ENCODE data around the gene ZNRF3.

The ZNRF3 gene

DNA sequence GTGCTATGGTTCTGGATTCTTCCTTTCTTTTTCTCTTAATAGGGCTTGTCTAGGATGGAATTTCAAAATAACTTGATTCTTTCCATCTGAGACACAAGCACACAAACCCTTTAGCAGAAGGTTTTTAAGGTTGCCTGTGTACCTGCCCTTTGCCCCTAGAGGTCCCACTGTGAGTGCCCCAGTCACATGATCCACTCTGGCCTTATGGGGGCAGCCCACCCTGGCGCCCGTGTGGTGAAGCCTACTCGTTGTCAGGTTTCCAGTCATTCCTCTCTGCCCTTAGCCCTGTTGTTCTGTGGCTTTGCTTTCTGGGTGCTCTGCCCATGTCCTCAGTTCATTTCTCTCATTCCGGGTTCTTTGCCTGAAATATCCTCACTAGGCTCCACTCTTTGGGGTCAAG lies 51.8 kb downstream of the ZNRF3 start:
- H3K4me3 ChIP-seq (ENCODE audit: low read depth, low read length) = no peak overlapping the region
- TF ChIP-seq, protein P1, sequence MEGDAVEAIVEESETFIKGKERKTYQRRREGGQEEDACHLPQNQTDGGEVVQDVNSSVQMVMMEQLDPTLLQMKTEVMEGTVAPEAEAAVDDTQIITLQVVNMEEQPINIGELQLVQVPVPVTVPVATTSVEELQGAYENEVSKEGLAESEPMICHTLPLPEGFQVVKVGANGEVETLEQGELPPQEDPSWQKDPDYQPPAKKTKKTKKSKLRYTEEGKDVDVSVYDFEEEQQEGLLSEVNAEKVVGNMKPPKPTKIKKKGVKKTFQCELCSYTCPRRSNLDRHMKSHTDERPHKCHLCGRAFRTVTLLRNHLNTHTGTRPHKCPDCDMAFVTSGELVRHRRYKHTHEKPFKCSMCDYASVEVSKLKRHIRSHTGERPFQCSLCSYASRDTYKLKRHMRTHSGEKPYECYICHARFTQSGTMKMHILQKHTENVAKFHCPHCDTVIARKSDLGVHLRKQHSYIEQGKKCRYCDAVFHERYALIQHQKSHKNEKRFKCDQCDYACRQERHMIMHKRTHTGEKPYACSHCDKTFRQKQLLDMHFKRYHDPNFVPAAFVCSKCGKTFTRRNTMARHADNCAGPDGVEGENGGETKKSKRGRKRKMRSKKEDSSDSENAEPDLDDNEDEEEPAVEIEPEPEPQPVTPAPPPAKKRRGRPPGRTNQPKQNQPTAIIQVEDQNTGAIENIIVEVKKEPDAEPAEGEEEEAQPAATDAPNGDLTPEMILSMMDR (IDR thresholded peaks at IDR 0.05; ENCODE audit: low read depth, low read length) = no peak

DNA sequence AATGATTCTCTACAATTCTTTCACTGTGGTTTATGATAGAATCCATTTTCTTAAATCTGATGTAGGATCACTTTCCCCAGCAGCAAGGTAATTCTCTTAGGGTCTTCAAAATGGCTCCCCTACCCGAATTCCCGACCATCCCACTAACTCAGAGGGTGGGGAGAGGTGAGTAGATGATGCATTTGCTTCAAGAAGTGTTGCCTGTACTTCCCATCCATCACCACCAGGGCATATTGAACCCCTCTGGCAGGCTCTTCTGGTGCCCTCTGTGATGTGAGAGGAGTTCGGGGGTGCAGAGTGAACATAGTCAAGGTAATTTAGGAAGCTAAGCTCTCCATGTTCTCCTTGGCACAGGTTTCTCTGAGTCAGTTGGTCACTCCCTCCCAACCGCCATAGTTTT lies 52.3 kb downstream of the ZNRF3 start:
- no peak overlapping the region for H3K4me3 ChIP-seq (ENCODE audit: low read depth, low read length)
- TF ChIP-seq, protein P1 (IDR thresholded peaks at IDR 0.05; ENCODE audit: low read depth, low read length) = peak; percentile 38

DNA sequence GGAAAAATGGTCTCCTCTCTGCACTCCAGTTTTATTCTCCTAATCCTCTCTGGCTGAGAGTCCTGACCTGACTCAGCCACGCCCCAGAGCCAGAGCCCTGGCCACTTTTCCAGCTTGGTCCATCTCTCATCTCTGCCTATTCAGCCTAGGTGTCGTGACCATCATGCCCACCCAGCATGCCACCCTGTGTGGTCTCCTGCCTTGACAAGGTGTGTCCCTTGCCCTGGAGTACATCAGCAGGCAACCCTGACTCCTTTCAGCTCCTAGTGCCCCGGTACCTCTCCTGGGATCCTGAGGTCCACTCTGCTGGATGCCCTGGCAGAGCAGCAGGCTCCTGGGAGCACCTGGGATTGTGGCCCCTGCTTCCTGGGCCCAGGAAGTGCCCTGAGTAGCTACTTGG lies 52.8 kb downstream of the ZNRF3 start:
- TF ChIP-seq, protein P1 (IDR thresholded peaks at IDR 0.05; ENCODE audit: low read depth, low read length) = no peak
- no peak overlapping the region for H3K4me3 ChIP-seq (ENCODE audit: low read depth, low read length)

DNA sequence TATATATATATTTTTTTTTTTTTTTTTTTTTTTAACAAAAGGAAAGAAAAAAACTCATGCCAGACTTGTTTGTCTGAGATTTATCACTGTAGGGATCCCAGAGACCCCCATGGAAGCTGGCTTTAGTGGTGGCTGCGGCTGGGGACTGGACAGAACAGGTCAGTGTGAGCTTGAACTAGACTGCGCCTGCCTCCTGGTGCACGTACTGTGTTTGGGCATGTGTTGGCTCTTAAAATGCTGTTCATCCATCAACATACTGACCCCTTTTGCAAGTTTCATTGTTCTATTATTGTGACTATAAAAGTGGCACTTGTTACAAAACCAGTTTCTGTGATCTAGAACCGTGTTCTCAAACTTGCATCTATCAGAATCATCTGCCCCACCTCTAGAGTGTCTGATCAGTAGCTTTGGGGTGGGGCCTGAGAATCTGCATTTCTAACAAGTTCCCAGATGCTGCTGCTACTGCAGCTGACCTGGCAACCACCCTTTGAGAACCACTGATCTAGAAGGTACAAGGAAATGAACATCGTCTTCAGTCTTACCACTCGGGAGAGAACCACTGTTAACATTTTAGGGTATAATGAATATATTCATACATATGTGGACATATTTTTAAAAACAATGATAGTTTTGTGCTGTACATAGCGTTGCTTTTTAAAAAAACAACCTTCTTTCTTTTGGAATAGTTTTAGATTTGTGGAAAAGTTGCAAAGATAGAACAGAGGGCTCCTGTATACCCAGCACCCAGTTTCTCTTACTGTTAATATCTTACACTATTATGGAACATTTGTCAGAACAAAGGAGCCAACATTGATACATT lies 54.0 kb downstream of the ZNRF3 start:
- TF ChIP-seq, protein P1 (IDR thresholded peaks at IDR 0.05; ENCODE audit: low read depth, low read length) = no peak
- no peak overlapping the region for H3K4me3 ChIP-seq (ENCODE audit: low read depth, low read length)

DNA sequence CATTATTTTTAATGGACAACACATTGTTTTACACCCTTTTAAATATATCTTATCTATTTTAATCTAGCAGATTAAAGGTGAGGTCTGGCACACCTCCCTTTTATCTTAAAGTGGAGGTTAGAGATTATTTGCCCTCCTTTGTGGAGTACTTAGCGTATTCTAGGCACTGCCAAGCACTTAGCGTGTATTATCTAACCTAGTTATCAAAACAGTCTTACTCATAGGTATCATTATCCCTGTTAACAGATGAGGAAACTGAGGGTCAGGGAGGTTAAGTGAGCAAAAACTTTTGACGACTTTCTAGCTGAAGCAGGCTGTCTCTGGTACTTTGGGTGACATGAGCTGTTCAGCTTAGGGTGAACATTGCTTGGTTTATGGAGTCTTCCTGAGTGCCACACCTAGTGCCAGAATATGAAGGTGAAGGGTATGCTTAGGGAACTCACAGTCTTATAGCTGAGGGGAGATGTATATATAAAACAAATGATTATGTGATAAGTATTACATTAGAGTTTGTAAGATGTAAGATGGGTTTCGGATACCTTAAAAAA lies 55.0 kb downstream of the ZNRF3 start:
- TF ChIP-seq, protein P1 (IDR thresholded peaks at IDR 0.05; ENCODE audit: low read depth, low read length) = no peak
- no peak overlapping the region for H3K4me3 ChIP-seq (ENCODE audit: low read depth, low read length)

DNA sequence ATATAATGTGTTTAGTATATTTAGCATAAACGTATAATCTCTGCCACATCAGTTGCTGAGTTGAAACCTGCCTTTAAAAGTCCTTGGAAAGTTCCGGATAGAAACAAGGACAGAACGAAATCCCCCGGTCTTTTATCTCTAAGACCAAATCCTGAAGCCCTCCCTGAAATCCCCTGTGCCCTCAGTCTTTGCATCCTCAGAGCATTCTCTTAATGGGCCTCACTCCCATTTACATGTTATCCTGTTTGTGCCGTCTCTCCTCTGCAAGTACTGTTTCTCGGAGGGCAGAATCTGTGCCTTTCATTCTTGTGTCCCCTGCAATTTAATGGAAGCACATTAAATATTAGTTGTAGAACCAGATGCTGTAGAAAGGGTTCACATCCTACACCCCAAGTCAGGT lies 56.0 kb downstream of the ZNRF3 start:
- H3K4me3 ChIP-seq (ENCODE audit: low read depth, low read length) = no peak overlapping the region
- TF ChIP-seq, protein P1 (IDR thresholded peaks at IDR 0.05; ENCODE audit: low read depth, low read length) = no peak

DNA sequence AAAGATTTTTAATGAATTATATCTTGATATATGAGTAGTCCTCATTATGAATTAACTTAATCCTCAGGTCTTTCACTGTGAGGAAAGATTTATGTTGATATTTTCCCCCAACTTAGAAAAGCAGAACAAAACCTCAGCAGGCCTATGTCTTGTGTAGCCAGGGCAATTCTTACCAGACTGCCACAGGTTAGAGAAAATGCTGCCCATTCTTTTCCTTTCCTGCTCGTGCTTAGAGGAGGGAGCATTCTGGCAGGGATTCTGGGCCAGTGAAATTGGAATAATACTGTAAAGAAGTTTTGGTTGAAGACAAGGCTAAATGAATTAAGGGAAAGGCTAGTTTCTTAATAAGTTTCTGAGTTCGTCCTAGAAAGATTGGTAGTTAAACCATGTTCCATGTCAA lies 56.6 kb downstream of the ZNRF3 start:
- TF ChIP-seq, protein P1 (IDR thresholded peaks at IDR 0.05; ENCODE audit: low read depth, low read length) = no peak
- no peak overlapping the region for H3K4me3 ChIP-seq (ENCODE audit: low read depth, low read length)
